ENCODE measurements around the gene SLC35B2. TPM values are rescaled to one million over a fixed set of nuclear protein-coding genes. Genes with fewer than 3 reads are reported as not detected.

Gene SLC35B2
- polyA plus RNA-seq, 3 donors = 17.4 to 54.0 (median 30.6) TPM

DNA sequence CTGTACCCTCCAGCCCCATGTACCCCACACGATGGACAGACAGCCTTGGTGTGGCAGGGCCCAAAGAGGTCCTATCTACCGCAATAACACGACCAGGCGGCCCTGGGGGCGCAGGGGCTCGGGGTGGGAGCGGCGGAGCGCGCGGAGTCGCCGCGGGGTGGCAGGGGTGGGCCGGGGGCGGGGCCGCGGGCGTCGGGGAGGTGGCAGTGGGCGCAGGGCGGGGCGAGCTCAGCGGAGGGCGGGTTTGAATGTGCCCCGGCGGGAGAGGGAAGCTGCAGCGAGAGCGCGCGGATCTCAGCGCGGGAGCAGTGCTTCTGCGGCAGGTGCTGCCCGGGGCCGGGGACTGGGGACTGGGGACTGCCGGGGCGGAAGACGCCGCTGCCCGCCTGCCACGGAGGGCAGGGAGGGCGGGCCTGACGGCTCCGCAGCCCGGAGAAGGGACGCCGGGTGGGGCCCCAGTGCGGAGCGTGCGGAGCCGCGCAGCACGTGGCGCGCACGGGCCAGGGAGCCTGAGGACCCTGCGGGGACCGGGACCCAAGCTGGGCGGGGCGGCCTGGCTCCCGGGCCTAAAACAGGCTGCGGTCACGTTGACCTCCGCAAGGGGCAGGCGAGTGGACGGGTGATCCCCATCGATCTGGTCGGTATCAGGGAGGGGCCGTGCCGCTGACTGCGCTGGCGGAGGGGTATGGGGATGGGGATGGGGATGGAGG is 33.9 kb downstream of the SLC35B2 start, which contains the start of gene SLC29A1:
Gene SLC29A1 (plus strand): TSS at position 277 of the 710 bp plus-strand sequence. CDS start 3,719 bp downstream, outside the sequence.
- Mint-ChIP-seq H3K4me3 (peak within 1 kb of the TSS; percentile 73 to 88), H3K4me1 (peaks cover 65% of the 10 kb centered on the region), H3K9me3 (peaks cover 0 to 2% (median 0%) of the 10 kb centered on the region in 7 donors), H3K27ac (peak within 1 kb of the TSS in 6 of 7 donors; percentile 5 to 76 (median 48)), H3K27me3 (ENCODE audit: low read depth in 3 of 3) (peaks cover 5 to 17% (median 7%) of the 10 kb centered on the region in 3 donors), H3K36me3 (peaks cover 0 to 6% of the 10 kb centered on the region in 2 donors)
- Histone ChIP-seq H3K9ac (ENCODE audit: insufficient read depth, low read length, poor library complexity, severe bottlenecking) (peak within 1 kb of the TSS; percentile 46), H3K79me2 (ENCODE audit: insufficient read depth, low read length) (peaks cover 24% of the 10 kb centered on the region), H2AFZ (ENCODE audit: insufficient read depth, low read depth, low read length, poor library complexity, severe bottlenecking) (peak within 1 kb of the TSS; percentile 56), H3K36me3 (replicated peaks in 1 of 2; ENCODE audit: control insufficient read depth in 1 of 2, insufficient read depth in 2 of 2, low read length in 2 of 2) (no peaks in the 10 kb centered on the region), H3K9me3 (replicated peaks in 1 of 2; ENCODE audit: control insufficient read depth in 1 of 2, insufficient read depth in 1 of 2, low read length in 2 of 2) (no peaks in the 10 kb centered on the region), H3K4me2 (replicated peaks; ENCODE audit: extremely low read depth, low read length, poor library complexity, severe bottlenecking) (peak within 1 kb of the TSS; percentile 89), H3K27me3 (ENCODE audit: control insufficient read depth in 2 of 2, insufficient read depth in 2 of 2, low read length in 2 of 2) (peaks cover 0 to 7% of the 10 kb centered on the region in 2 donors), H3K27ac (ENCODE audit: low read depth in 1 of 2, low read length in 2 of 2) (no peak within 1 kb of the TSS), H3K4me3 (replicated peaks in 1 of 3; ENCODE audit: low read depth in 2 of 3, low read length in 3 of 3) (peak within 1 kb of the TSS; percentile 27 to 73 (median 36)), H3K4me1 (ENCODE audit: control insufficient read depth in 1 of 2, insufficient read depth in 2 of 2, low read length in 2 of 2) (peaks cover 65 to 71% of the 10 kb centered on the region in 2 donors), H4K20me1 (ENCODE audit: insufficient read depth, low read length) (peaks cover 11% of the 10 kb centered on the region)
- WGBS (ENCODE audit: insufficient coverage) = under 1% methylated on average over 67 of the region's 73 CpGs
- intact Hi-C loops (cut with micrococcal nuclease) = loop anchor here (5.0 kb wide), 2 partner anchors 34 to 96 kb away; partner anchors contain the start of genes SLC35B2 (in 2 of the 2), MRPL14 (in 1 of the 2) and TMEM63B (in 1 of the 2)
- peak; percentile 37 for TF ChIP-seq CTCF (IDR thresholded peaks at IDR 0.05)
- peak; percentile 60 to 74 (median 60) for DNase-seq

- H3K9me3 ChIP-seq (replicated peaks in 1 of 2; ENCODE audit: control insufficient read depth in 1 of 2, insufficient read depth in 1 of 2, low read length in 2 of 2) = no peaks in the 10 kb centered on the region
- H3K9ac ChIP-seq (ENCODE audit: insufficient read depth, low read length, poor library complexity, severe bottlenecking) = peak overlapping the region; percentile 46
- peaks cover 24% of the 10 kb centered on the region for H3K79me2 ChIP-seq (ENCODE audit: insufficient read depth, low read length)
- peaks cover 72 to 79% of the 10 kb centered on the region in 2 donors for H3K4me1 ChIP-seq (ENCODE audit: control insufficient read depth in 1 of 2, insufficient read depth in 2 of 2, low read length in 2 of 2)
- peak overlapping the region in 5 of 7 donors; percentile 3 to 76 (median 54) for H3K27ac Mint-ChIP-seq
- H3K36me3 Mint-ChIP-seq = peaks cover 0 to 6% of the 10 kb centered on the region in 2 donors
- no peaks in the 10 kb centered on the region for H3K36me3 ChIP-seq (replicated peaks in 1 of 2; ENCODE audit: control insufficient read depth in 1 of 2, insufficient read depth in 2 of 2, low read length in 2 of 2)
- TF ChIP-seq CTCF (IDR thresholded peaks at IDR 0.05) = no peak
- DNase-seq = peak in 1 of 3 donors; percentile 39
- no peak overlapping the region for H3K27ac ChIP-seq (ENCODE audit: low read depth in 1 of 2, low read length in 2 of 2)
- H2AFZ ChIP-seq (ENCODE audit: insufficient read depth, low read depth, low read length, poor library complexity, severe bottlenecking) = peak overlapping the region; percentile 56
- peaks cover 0 to 2% (median 0%) of the 10 kb centered on the region in 7 donors for H3K9me3 Mint-ChIP-seq
- H3K4me2 ChIP-seq (replicated peaks; ENCODE audit: extremely low read depth, low read length, poor library complexity, severe bottlenecking) = peak overlapping the region; percentile 89
- H3K4me3 ChIP-seq (replicated peaks in 1 of 3; ENCODE audit: low read depth in 2 of 3, low read length in 3 of 3) = peak overlapping the region; percentile 27 to 73 (median 36)
- peak overlapping the region; percentile 73 to 88 for H3K4me3 Mint-ChIP-seq
- intact Hi-C loops (cut with micrococcal nuclease) = loop anchor here (5.0 kb wide), 2 partner anchors 35 to 95 kb away; partner anchors contain the start of genes SLC35B2 (in 2 of the 2), MRPL14 (in 1 of the 2) and TMEM63B (in 1 of the 2)
- peaks cover 5 to 17% (median 7%) of the 10 kb centered on the region in 3 donors for H3K27me3 Mint-ChIP-seq (ENCODE audit: low read depth in 3 of 3)
- 7% methylated on average over 17 of the region's 26 CpGs for WGBS (ENCODE audit: insufficient coverage)
- H3K4me1 Mint-ChIP-seq = peaks cover 73% of the 10 kb centered on the region
- H3K27me3 ChIP-seq (ENCODE audit: control insufficient read depth in 2 of 2, insufficient read depth in 2 of 2, low read length in 2 of 2) = peaks cover 0 to 7% of the 10 kb centered on the region in 2 donors
- H4K20me1 ChIP-seq (ENCODE audit: insufficient read depth, low read length) = peaks cover 11% of the 10 kb centered on the region
Observed at GRCh38 chr6:44222486-44223318, 34.6 kb downstream of the SLC35B2 start.

All from CD14-positive monocyte (primary cell).